GM10266 (cell line): ENCODE data around the gene ZYX.

ENCODE experiments used
- DNase-seq: peaks from one replicate; pipeline ENCODE4 v3.0.0; 2012; ENCODE audit errors: extremely low spot score
- CTCF ChIP-seq: IDR thresholded peaks from 2 replicates; pipeline ENCODE4 v1.5.1; 2012; ENCODE audit warnings: mild to moderate bottlenecking, low read depth; ENCODE audit not compliant: control insufficient read depth, insufficient read depth; ENCODE audit errors: missing control alignments

ZYX gene

GRCh38 chr7:143347950-143348349 is 33.2 kb upstream of the ZYX start:
- no peak for TF ChIP-seq CTCF
- no peak for DNase-seq

- no peak for DNase-seq
- no peak for TF ChIP-seq CTCF
Observed at GRCh38 chr7:143351060-143351459, 30.1 kb upstream of the ZYX start.

- TF ChIP-seq CTCF = no peak
- no peak for DNase-seq
Observed at GRCh38 chr7:143351574-143351973, 29.6 kb upstream of the ZYX start.

DNA sequence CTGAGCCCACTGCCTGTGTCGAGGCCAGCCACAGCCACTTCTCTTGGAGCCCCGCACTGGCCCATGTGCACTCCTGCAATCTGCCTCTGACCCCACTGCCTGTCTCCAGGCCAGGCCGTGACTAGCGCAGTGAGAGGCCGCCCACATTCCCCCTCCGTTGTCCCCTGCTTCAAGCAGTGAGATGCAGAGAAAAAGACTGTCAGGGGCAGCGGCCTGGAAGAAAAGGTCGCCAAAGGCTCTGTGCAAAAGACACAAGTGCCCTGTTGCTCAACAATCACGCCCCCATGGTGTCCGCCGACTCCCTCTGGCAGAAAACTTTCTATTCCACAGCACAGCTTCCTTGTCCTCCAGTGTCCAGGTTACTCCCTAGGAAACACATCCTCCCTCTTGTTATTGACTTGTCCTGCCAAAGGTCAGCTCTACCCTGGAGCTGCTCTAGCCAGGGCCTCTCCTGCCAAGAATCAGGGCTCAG is 28.6 kb upstream of the ZYX start:
- no peak for TF ChIP-seq CTCF
- no peak for DNase-seq

GRCh38 chr7:143354376-143354775 is 26.8 kb upstream of the ZYX start:
- no peak for DNase-seq
- no peak for TF ChIP-seq CTCF

- TF ChIP-seq CTCF = no peak
- DNase-seq = no peak
Observed at GRCh38 chr7:143354965-143355364, 26.2 kb upstream of the ZYX start.

DNA sequence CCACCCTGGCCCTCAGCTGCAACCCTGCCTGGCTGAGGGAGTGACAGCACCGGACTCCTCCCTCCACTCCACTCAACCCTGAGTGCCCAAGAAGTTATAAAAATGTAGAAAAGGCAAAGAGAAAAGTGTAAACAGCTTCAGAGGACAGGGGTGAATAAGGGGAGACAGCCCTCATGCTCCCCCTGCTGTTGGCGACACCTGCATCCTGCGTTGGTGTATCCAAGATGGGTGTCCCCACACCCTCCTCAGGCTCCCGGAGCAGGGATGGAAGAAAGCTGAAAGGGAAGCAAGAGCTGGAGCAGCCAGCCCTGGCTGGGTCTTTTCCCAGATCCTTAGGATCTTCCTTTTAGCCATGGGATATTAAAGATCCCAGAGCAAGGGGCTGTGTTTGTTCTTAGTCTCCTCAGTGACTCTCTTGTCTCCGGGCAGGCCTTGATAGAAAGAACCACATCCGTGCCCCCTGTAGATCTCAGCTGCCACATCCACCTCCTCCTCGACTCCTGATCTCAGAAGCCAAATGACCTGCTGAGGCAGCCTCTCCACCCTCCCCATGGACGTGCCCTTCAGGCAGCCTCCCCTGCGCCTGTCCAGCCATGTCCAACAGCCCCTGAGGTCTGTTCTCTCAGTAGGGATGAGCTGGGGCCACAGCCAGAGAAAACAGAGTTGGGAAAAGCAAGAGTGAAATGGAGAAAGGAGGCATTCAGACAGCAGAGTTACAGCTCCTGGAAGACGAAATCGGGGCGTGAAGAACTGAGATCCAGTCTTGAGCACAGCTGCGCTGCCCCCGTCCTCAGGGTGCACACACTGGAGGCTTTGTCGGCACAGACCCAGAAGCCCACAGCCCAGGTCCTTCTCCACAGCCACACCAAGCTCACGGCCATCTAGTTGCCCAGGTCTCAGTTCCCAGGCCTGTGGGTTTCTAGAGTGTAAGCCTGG is 25.4 kb upstream of the ZYX start:
- no peak for DNase-seq
- no peak for TF ChIP-seq CTCF
